H1 (cell line): ENCODE results near the gene CBL. TPM values are rescaled to one million over a fixed set of nuclear protein-coding genes. Genes with fewer than 3 reads are reported as not detected.
A peak's percentile ranks its signal among the peaks of the same experiment; 100 is the strongest.

Experiments used
- CBX8 ChIP-seq: fragments of 300-800, 300-1000 bp; sonication (generic); IDR thresholded peaks from 2 replicates; pipeline ENCODE4 v1.7.1; 2016; ENCODE audit warnings: low read depth, low read length, borderline replicate concordance
- CHD1 ChIP-seq: IDR thresholded peaks from 2 replicates; pipeline ENCODE4 v1.6.1; 2012; ENCODE audit warnings: low read depth, low read length, improper control_type of control experiment
- CREB1 ChIP-seq: IDR thresholded peaks from 2 replicates; pipeline ENCODE4 v1.6.1; 2012; ENCODE audit warnings: inconsistent platforms
- CTBP2 ChIP-seq: IDR thresholded peaks from 2 replicates; pipeline ENCODE4 v1.7.0; 2011; ENCODE audit warnings: borderline replicate concordance, mild to moderate bottlenecking, moderate library complexity, mixed read lengths, low read length; ENCODE audit not compliant: insufficient read depth, insufficient read length
- GTF2F1 ChIP-seq: IDR thresholded peaks from 2 replicates; pipeline ENCODE4 v1.6.1; 2012; ENCODE audit warnings: low read depth, low read length, improper control_type of control experiment, borderline replicate concordance
- HDAC2 ChIP-seq, 2 experiments: fragments of 300-600 bp in 1 of 2; sonication (generic) in 1 of 2; IDR thresholded peaks; 2 replicates each; pipeline ENCODE4 v1.6.1; 2011 to 2012; ENCODE audit warnings: low read depth in 2 of 2, low read length in 2 of 2, mild to moderate bottlenecking in 2 of 2, moderate library complexity in 2 of 2, borderline replicate concordance in 1 of 2, inconsistent platforms in 1 of 2
- JUN ChIP-seq: IDR thresholded peaks from 2 replicates; pipeline ENCODE4 v1.6.1; 2011; ENCODE audit warnings: low read depth, mild to moderate bottlenecking, improper control_type of control experiment, low read length
- KDM1A ChIP-seq: fragments of 200-600, 300-600 bp; sonication (generic); IDR thresholded peaks from 2 replicates; pipeline ENCODE4 v1.7.1; 2016; ENCODE audit warnings: mild to moderate bottlenecking, low read length, borderline replicate concordance
- PHF8 ChIP-seq: fragments of 200-600 bp; sonication (generic); conservative IDR thresholded peaks from 2 replicates; pipeline ENCODE4 v1.7.1; 2012; ENCODE audit warnings: low read depth, mild to moderate bottlenecking, inconsistent platforms, low read length, moderate library complexity
- POLR2A ChIP-seq, 2 experiments: IDR thresholded peaks; 1 replicate in 1 of 2; 2 replicates in 1 of 2; pipeline ENCODE4 v1.6.1; 2011; ENCODE audit warnings: low read depth in 2 of 2, low read length in 2 of 2, mild to moderate bottlenecking in 2 of 2; ENCODE audit errors: control extremely low read depth in 1 of 2
- RBBP5 ChIP-seq: IDR thresholded peaks from 2 replicates; pipeline ENCODE4 v1.7.1; 2012; ENCODE audit warnings: low read depth, mild to moderate bottlenecking, inconsistent platforms, low read length, moderate library complexity, borderline replicate concordance
- RFX5 ChIP-seq: IDR thresholded peaks from 2 replicates; pipeline ENCODE4 v1.6.1; 2011; ENCODE audit warnings: low read depth, low read length, improper control_type of control experiment, borderline replicate concordance
- RNF2 ChIP-seq: fragments of 200-900, 300-1000 bp; sonication (generic); IDR thresholded peaks from 2 replicates; pipeline ENCODE4 v1.7.1; 2016; ENCODE audit warnings: borderline replicate concordance, low read depth, mild to moderate bottlenecking, antibody characterized with exemption, low read length; ENCODE audit not compliant: poor library complexity, severe bottlenecking; ENCODE audit errors: missing control alignments
- SAP30 ChIP-seq: fragments of 300-600 bp; sonication (generic); IDR thresholded peaks from 2 replicates; pipeline ENCODE4 v1.7.1; 2012; ENCODE audit warnings: low read length, moderate library complexity, mild to moderate bottlenecking, inconsistent platforms; ENCODE audit not compliant: insufficient read depth, insufficient replicate concordance
- SIX5 ChIP-seq: IDR thresholded peaks from 2 replicates; pipeline ENCODE4 v1.6.1; 2011; ENCODE audit warnings: mild to moderate bottlenecking, low read depth, low read length
- SP1 ChIP-seq: IDR thresholded peaks from 2 replicates; pipeline ENCODE4 v1.6.1; 2011; ENCODE audit warnings: low read depth, low read length
- SRF ChIP-seq: IDR thresholded peaks from 2 replicates; pipeline ENCODE4 v1.6.1; 2011; ENCODE audit warnings: mild to moderate bottlenecking, low read depth, low read length, moderate library complexity
- TBP ChIP-seq: IDR thresholded peaks from 2 replicates; pipeline ENCODE4 v1.6.1; 2011; ENCODE audit warnings: low read depth, low read length, improper control_type of control experiment
- TEAD4 ChIP-seq: IDR thresholded peaks from 2 replicates; pipeline ENCODE4 v1.6.1; 2012; ENCODE audit warnings: low read depth, low read length, inconsistent platforms, mixed read lengths
- YY1 ChIP-seq: IDR thresholded peaks from 2 replicates; pipeline ENCODE4 v1.6.1; 2011; ENCODE audit warnings: low read depth, mild to moderate bottlenecking, low read length
- ZNF274 ChIP-seq: IDR thresholded peaks from 2 replicates; pipeline ENCODE4 v1.7.0; 2012; ENCODE audit warnings: low read length, borderline replicate concordance; ENCODE audit errors: extremely low read depth
- polyA plus RNA-seq, 7 experiments: library from polyadenylated mRNA; depleted of rRNA in 3 of 7; stranded (reverse) in 5 of 7; unstranded in 2 of 7; fragments of >200 nt in 5 of 7; fragments of 200-250 nt in 2 of 7; gene quantifications; 1 replicate in 5 of 7; 2 replicates in 1 of 7; 4 replicates in 1 of 7; pipeline versions ENCODE4 v1.2.1 to v1.2.3, GENCODE V29; 2011 to 2013; ENCODE audit warnings: missing spikeins in 2 of 7, mixed read lengths in 2 of 7
- total RNA-seq: library from RNA; stranded (reverse); fragmentation: NEBNext Ultra II Directional; extraction: Animal tissue kit (Norgen Biotek cat#: 25700); gene quantifications from 2 replicates; pipeline ENCODE4 v1.2.1, GENCODE V29; 2021
- TF ChIP-seq, protein P1 (sequence below): IDR thresholded peaks from 2 replicates; pipeline ENCODE4 v1.6.1; 2011; ENCODE audit warnings: low read length, improper control_type of control experiment

Gene CBL
- total and polyA plus RNA-seq, 2 of the 8 experiments (the other 6 are each of a cell fraction or from before 2014, with no cell fraction given) = 23.1 to 57.8 TPM

DNA sequence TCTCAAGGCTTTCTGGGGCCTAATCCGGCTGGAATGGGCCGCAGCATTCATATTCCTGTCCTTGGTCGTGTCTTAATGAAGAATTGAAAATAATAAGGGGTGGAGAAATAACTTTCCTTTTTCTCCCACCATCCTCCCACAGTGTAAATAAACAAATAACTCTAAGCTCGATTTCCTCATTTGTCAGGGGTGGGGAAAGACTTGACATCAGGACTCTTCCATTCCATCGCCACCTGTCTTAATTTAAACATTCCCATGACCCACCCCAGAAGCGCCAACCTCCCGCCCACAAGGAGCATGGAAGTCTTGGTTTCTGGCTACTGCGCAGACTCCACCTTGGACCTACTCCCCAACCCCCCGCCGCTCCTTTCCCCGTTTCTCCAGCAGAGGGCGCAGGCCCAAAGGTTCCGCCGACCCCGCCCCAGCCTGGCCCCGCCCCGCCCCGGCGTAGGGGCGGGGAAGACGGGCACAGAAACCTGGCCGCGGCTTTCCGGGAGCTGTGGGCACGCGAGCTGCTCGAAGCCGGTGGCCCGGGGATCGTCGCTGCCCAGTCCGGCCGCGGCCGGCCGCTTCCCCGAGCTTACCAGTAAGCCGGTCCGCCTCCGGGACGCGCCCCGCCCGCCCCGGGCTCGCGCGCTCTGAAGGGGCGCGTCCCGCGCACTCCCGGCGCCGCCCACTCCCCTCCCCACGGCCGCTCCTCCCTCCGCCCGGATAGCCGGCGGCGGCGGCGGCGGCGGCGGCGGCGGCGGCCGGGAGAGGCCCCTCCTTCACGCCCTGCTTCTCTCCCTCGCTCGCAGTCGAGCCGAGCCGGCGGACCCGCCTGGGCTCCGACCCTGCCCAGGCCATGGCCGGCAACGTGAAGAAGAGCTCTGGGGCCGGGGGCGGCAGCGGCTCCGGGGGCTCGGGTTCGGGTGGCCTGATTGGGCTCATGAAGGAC, at the start of gene CBL (continued):
- peak; percentile 84 for TF ChIP-seq PHF8
- no peak for TF ChIP-seq KDM1A
- TF ChIP-seq HDAC2 (IDR thresholded peaks at IDR 0.05; ENCODE audit: borderline replicate concordance in 1 of 2, low read depth in 2 of 2, low read length in 2 of 2) = no peak
- no peak for TF ChIP-seq ZNF274
- TF ChIP-seq RNF2 = no peak
- no peak for TF ChIP-seq SAP30
- TF ChIP-seq SP1 = peak; percentile 75; the same call in 1 of the 2 replicates
- peak in 1 of 2 experiments; percentile 28; a peak in 1 of 3 replicates for TF ChIP-seq POLR2A (IDR thresholded peaks at IDR 0.05; ENCODE audit: control extremely low read depth in 1 of 2, low read depth in 2 of 2, low read length in 2 of 2)
- peak; percentile 35; the same call in 1 of the 2 replicates for TF ChIP-seq TBP
- no peak for TF ChIP-seq CHD1
- no peak for TF ChIP-seq CBX8
- no peak for TF ChIP-seq CTBP2
- no peak for TF ChIP-seq RFX5
- peak; percentile 46; the same call in 1 of the 2 replicates for TF ChIP-seq YY1
- no peak for TF ChIP-seq JUN
- TF ChIP-seq TEAD4 = 0 out of 2 replicates have a peak, but pooled peaks have one; percentile 3
- no peak for TF ChIP-seq GTF2F1
- TF ChIP-seq RBBP5 = peak; percentile 90; the same call in 1 of the 2 replicates
- no peak for TF ChIP-seq SIX5
- TF ChIP-seq CREB1 = no peak
- TF ChIP-seq, protein P1, sequence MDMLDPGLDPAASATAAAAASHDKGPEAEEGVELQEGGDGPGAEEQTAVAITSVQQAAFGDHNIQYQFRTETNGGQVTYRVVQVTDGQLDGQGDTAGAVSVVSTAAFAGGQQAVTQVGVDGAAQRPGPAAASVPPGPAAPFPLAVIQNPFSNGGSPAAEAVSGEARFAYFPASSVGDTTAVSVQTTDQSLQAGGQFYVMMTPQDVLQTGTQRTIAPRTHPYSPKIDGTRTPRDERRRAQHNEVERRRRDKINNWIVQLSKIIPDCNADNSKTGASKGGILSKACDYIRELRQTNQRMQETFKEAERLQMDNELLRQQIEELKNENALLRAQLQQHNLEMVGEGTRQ = no peak
- TF ChIP-seq SRF = no peak
